GM11168 (cell line): Measurements from ENCODE around the gene TDRD9.

Experiments used
- in situ Hi-C: fragments of 300-500 bp; cut with MboI; formaldehyde crosslinking; loops from one replicate; pipeline ENCODE4 v1.12.0; 2022; ENCODE audit warnings: low sequenced_read_pairs; ENCODE audit not compliant: unreplicated experiment

TDRD9 gene

DNA sequence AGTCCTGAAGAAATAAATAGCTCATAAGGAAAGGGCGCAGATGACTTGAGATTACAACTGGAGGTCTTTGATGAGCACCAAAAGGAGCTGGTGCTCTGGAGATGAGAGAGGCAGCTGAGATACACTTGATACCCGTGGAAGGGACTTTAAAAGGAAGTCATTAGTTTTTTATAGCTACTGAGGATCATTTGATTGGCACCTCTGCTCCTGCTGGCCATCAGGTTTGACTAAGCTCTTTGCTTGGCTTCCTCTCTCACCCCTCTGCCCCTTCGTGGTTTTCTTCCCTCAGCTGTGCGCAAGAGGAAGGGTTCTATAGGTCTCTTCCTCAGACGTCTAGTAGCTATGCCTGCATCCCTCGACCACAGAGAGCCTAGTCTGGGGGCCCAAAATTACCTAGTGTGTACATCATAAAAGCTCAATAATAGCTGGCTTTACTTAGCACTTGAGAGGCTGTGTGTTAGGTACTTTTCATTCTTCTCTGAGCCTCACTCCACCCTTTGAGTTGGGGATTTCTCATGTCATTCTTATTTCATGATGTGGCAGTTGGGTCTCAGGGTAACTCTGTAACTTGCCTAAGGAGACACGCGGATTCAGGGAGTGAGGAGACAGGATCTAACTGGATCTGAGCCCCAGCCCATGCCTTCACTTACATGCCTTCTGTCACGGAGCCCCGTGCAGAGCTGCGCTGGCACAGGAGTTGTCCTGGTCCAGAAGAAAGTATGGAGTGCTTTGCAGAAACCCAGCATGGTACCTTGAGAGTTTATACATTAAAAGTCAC, 88.8 kb downstream of the TDRD9 start:
- in situ Hi-C loops: no loop called here

DNA sequence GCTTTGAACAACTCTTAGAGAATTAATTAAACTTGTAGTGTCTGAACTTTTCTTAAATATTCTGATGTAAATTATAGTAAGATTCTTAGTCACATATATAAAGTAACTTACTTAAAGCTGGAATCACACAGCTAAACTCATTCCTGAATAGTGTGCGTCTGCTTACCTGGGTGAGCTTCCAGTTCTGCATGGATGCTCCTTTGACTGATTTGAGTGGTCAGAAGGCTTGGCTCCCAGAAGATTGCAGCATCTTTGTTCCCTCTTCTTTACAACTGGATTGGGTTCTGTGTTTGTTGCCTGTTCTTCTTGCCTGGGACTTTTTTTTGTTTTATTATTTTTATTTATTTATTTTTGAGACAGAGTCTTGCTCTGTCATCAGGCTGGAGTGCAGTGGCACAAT, 90.8 kb downstream of the TDRD9 start:
- in situ Hi-C loops: no loop called here

DNA sequence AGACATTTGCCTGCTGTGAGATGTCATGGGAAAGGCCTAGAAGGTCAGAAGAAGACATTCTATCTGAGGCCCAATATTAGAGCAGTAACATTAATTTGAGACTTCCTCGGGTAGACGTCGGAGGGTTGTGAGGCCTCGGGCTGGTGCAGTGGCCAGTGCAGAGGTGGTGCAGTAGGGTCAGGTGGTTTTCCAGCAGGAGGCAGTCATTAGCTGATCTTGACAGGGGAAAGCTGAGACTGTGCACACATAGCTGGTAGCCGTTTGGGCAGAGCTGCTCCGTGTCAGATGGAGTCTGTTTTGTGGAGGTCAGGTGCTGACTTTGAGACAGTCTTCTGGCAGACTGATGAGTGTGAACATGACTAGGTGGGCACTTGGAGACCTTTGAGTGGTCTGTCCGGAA, 91.5 kb downstream of the TDRD9 start:
- in situ Hi-C loops: no loop called here

DNA sequence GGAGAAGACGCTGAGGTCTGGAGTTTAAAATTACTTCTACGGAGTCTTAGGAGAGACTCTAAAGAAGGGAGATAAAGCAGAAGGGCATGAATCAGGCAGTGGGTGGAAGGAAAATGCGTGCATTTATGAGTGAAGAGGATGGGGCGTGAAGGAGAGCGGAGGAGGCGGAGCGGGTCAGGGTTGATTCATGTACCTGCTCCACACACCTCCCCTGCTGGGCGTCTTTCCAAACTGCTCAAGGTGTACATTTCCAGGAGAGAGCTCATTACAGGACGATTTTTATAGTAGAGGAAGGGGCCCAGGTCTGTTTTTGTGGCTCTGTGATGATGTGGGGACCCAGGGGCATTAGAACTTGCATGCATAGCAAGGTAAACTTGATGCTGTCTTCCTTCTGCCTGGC, 92.2 kb downstream of the TDRD9 start:
- in situ Hi-C loops: no loop called here

DNA sequence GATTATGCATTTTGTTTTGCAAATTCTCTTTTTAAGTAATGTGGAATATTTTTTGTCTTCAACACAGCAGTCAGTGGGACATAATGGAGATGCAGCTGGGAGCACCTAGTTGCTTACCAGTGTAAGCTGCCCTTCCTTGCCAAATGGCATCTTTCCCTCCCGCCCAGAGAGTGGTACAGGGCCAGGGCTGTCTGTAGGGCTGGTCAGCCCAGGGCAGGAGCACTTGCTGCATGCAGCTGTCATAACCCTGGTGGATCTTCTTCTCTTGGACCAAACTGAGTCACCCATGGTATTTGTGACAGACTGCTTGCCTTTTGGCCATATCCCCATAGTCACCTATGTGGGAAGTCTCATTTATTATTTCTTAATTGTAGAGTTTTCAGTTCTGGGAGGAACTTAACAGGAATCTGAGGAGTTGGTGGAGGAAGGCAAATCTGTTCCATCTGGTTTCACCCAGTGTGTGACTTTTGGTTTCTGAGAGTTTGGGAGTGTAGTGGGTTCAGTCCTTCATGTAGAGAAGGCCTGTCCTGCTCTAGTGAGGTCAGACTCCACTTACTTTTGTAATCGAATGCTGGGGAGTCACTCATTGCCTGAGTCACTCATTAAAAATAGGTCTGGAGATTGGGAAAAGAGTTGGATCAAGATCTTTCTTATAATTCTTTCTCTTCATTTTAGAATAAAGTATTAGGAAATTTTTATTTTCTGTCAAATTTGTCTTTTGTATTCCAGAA, 95.2 kb downstream of the TDRD9 start:
- in situ Hi-C loops: no loop called here

DNA sequence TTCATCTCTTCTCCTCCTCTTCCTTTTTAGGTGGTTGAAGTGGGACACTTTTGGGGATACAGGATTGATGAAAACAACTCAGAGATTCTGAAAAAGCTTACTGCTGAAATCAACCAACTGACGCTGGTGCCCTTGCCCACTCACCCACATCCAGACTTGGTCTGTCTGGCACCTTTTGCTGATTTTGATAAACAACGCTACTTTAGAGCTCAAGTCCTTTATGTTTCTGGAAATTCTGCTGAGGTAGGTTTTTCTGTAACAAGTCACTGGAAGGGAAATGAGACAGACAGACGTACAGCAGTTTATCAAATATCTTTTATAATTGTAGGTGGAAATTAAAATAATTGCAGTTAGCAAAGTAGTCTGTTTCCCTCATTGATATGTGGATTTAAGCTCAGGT, 97.3 kb downstream of the TDRD9 start:
- in situ Hi-C loops: no loop called here

DNA sequence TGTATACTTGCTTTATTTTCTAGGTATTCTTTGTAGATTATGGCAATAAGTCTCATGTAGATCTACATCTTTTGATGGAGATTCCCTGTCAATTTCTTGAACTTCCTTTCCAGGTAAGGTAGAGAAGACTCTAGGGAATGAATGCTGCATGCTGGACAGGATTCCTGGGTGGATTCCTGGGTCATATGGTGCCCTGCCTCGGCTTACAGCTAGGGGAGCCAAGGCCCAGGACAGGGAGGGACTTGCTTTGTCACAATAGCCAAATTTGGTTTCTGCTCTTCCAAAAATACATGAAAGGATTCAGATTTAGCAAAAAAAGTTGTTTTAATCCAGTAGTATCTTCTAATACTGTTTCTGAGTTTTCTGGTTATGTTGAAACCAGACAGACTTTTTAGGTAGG, 97.8 kb downstream of the TDRD9 start:
- in situ Hi-C loops: no loop called here

DNA sequence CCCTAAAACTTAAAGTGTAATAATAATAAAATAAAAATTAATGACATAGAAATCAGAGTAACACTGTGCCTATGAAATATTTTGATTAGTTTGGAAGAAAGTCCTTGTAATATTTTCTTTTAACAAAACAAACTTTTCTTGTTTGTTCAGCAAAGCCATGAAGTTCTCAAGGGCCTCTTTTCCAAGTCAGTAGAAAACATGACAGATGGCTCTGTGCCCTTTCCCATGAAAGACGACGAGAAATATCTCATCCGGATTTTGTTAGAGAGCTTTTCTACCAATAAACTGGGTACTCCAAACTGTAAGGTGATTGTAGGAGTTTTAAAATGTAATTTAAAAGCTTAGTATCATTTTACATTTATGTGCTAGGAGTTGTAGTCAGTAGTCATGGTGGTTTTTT, 102.7 kb downstream of the TDRD9 start:
- in situ Hi-C loops: no loop called here

DNA sequence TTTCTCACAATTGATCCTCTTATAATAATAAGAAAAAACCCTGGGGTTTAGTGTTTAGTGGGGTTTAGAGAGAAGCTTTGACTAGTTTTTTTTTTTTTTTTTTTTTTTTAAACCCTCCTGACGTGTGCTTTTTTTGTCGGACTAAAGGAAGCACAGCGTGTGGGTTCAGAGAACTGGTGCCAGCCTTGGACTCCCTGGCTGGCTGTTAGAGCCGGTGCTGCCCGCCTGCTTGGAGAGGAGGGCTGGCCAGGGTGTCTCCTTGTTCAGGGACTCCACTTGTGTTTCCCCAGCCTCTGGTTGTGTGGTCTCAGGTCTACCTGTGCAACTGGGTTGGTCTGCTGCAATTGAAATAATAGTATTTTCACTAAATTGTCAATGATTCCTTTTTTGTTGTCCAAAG, 103.1 kb downstream of the TDRD9 start:
- in situ Hi-C loops: no loop called here

DNA sequence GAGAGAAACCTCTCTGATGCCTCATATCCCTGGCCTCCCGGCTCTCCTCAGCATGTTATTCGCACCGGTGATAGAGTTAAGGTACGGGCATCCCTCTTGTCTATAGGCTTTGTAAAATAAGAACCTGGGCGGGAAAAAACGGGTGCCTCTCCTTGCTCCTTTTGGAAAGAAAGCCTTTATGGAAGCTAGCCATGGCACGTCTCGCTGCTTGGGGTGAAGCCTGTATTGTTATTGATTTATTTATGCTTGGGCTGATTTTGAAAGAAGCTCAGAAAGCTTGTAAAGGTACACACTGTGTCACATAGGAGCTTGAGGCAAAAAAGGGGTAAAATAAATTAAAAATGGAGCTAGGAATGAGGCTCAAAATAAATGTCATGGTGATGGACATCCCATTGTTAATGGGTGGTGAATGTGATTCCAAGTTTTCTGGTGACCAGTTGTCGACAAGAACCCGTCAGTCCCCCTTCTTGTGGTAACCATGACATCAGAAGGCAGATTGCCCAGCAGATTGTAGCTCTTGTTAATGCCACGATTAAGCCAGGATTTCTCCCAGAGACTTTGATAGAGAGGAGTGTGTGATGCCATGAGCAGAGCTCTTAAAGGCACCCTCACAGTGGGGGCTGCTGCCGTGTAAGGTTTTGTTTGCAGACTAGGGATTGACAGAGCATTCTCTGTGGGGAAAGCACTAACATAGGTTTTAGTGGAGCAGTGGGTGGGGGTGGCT, 106.9 kb downstream of the TDRD9 start:
- in situ Hi-C loops: no loop called here

DNA sequence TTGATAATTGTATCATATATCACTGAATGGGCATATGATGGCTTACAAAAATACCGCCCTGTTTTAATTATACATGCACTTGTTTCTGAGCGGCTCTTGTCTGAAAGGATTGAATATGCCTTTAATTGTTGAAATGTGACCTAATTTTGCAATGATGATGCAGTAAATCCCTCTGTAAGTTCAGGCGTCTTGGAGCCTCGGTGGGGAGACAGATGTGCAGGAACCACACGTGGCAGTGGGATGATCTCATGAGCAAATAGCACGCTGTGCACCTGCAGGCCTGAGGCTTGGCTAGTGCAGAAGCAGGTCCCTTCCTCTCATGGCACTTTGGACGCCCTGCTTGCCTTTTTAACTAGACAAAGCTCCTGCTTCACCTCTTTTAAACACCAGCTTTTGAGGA, 108.0 kb downstream of the TDRD9 start:
- in situ Hi-C loops: no loop called here

DNA sequence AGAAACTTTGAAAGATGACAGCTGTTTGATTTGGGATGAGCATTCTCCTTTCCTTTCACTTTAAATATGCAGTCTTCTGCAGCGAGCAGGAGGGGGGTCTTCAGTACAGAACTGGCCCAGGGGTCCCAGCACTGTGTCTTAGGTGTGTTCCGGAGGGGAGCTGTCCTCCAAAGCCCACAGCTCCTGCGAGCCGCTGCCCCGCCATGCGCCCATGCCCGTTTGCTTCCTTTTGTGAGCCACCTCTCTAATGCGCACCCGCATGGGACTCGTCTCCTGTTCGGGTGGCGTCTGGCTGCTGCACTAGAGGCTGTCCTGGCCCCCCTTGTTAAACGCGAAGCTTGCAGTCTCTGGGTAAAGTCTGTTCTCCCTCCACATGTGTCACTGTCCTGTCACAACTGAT, 108.8 kb downstream of the TDRD9 start:
- in situ Hi-C loops: no loop called here

DNA sequence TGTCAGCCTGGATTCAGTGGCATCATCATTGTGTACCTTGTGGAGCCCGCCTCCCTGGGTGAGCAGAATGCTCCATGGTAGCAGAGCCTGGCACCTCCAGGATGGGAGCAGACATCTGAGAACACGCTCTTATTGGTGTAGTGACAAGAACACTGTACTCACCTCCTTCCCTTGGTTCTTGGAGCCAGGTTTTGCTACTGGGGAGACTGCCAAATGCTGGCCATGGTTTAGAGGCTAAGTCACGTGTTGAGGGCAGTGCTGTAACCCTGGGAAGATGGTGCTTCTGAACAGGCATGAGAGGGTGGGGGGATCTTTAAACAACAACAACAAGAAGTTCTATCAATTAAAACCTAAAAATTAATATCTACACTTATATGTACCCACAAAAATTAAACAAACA, 109.6 kb downstream of the TDRD9 start:
- in situ Hi-C loops: no loop called here

DNA sequence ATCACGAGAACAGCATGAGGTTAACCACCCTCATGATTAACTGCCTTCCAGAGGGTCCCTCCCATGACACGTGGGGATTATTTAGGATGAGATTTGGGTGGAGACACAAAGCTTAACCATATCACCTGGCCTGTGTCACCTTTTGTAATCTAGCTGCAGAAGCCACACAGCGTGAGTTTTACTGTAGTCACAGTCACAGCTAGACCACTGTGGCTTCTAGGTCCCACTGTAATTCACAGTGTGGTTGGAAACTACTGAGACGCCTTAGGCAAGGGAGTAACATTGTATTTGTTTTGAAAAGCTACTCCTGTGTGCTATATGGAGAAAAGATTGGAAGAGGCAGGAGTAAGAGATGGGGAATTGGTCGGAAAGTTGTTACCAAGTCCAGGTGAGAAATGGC, 111.0 kb downstream of the TDRD9 start:
- in situ Hi-C loops: no loop called here

DNA sequence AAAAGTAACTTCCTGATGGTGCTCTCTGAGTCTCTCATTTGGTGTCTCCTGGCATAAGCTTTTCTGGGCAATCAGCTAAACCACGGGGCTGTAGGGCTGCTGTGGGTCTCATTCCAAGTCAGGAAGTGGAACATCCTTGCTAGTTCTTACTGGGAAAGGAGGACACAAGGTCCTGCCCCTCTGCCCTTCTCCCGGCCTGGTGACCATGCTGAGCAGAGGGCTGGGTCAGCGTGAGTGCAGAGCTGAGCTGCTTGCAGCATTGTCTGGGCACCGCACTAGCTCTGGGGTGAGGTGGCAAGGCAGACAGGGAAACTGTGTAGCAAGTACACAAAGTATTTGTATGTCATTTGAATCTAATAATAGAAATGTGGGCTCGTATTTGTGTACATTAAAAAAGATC, 112.3 kb downstream of the TDRD9 start:
- in situ Hi-C loops: no loop called here

DNA sequence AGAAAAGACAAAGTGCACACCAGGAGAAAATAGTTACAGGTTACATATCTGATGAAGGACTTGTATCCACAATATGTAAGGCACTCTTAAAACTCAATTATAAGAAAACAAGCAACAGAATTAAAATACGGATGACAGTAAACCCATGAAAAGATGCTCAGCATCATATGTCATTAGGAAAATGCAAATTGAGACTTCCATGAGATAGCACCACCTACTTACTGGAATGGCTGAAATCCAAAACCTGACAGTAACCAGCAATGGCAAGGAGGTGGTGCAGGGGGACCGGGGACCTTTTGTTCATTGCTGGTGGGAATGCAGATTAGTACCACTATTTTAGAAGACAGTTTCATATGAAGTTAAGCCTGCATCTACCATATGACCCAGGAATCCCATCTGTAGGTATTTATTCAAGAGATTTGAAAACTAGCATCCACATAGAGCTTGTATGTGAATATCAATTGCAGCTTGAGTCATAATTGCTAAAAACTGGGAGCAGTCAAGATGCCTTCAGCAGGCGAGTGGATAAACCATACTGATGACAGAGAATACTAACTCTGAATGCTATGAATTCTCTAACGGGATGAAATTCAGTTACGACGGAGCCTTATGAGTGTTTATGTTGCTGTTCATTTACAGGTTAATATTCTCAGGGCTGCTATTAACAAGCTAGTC, 113.3 kb downstream of the TDRD9 start:
- in situ Hi-C loops: no loop called here

DNA sequence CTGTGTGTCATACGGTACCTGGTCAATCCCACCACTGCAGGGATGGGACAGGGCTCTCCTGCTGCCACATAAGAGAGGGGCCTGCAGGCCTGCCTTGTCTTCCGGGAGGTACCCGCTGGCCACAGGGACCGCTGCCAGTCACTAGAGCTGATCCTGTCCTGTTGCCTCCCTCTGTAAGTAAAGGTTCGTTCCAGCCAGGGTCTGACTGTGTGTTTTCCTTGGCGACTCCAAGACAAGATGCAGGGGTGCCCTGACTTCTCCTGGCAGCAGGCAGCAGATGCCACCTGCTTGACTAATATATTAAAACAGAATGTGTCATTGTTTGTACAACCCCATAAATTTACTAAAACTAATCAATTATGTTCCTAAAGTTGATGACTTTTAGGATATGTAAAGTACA, 115.8 kb downstream of the TDRD9 start:
- in situ Hi-C loops: no loop called here

DNA sequence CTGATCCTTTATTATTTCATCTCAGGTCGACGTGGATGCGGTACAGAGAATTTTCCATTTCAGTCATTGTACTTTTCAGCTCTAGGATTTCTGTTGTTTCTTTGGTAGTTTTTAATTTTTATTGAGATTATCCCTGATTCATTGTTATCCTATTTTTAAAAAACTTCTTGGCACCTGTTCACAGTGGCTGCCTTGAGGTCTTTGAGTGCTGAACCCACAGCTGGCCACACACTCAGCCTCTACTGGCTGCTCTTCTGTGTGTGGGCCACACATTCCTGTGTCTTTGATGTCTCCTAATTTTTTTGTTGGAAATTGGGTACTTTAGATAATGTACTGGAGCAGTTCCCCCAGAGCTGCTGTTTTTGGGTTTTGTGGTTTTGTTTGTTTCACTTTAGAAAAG, 119.5 kb downstream of the TDRD9 start:
- in situ Hi-C loops: no loop called here

DNA sequence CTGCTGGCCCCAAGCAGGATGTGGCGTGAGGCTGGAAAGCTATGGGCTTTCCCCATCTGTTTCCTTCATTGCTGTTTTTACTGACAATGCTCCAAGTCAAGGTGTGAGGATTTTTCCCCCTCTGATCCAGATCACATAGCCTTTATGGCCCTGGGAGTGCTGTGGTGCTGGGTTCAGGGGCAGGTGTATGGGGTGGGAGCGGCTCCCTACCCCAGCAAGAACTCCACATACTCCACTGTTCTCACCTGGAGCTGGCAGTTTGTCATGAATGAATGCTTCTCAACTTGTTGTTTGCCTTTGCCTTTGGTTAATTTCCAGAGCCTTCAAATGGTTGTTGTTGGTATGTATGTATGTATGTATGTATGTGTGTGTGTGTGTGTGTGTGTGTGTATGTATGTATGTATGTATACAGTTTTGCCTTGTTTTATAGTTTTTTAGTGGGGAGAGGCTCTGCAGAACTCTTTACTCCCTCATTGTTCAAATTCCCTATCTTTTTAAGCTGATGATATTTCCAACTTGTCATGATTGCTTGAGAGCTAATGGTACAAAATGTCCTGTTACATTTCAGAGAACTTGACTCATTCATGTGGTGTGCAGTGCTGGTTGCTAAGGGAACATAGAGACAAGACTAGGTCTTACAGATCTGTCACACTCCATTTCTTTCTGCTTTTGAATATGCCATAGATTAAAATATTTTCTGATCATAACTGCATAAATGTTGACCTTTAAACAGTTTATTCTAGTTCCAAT, 120.7 kb downstream of the TDRD9 start:
- in situ Hi-C loops: no loop called here

DNA sequence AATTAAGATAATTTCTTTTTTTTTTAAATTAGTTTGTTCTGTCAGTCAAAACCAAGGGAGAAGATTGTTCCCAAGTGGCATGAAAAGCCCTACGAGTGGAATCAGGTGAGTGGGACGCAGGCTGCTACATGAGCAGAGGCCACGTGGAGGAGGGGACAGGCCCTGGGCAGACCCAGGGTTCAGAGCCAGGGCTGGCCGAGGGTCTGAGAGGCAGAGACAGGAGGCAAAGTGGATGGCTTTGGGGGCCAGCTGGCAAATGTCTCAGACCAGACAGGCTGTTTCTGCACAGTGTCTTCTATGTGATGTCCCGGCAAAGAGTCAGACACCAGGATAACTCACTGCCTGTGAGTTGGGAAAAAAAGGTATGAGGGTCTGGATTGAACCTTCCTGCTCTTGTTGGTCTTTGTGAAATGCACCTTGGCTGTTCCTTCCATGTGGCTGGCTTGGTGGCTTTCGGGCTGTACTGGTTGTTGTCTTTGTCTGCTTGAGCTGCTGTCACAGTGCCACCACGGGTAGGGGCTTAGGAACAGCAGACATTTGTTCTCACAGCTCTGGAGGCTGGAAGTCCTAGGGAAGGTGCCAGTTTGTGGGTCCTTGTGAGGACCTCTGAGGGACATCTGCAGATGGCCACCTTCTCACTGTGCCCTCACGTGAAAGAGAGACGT, 121.5 kb downstream of the TDRD9 start:
- in situ Hi-C loops: no loop called here
